ENCODE measurements around the gene YIF1B.

GRCh38 chr19:38281811-38282566 lies 33.8 kb downstream of the YIF1B start:
- TF ChIP-seq, protein P1, sequence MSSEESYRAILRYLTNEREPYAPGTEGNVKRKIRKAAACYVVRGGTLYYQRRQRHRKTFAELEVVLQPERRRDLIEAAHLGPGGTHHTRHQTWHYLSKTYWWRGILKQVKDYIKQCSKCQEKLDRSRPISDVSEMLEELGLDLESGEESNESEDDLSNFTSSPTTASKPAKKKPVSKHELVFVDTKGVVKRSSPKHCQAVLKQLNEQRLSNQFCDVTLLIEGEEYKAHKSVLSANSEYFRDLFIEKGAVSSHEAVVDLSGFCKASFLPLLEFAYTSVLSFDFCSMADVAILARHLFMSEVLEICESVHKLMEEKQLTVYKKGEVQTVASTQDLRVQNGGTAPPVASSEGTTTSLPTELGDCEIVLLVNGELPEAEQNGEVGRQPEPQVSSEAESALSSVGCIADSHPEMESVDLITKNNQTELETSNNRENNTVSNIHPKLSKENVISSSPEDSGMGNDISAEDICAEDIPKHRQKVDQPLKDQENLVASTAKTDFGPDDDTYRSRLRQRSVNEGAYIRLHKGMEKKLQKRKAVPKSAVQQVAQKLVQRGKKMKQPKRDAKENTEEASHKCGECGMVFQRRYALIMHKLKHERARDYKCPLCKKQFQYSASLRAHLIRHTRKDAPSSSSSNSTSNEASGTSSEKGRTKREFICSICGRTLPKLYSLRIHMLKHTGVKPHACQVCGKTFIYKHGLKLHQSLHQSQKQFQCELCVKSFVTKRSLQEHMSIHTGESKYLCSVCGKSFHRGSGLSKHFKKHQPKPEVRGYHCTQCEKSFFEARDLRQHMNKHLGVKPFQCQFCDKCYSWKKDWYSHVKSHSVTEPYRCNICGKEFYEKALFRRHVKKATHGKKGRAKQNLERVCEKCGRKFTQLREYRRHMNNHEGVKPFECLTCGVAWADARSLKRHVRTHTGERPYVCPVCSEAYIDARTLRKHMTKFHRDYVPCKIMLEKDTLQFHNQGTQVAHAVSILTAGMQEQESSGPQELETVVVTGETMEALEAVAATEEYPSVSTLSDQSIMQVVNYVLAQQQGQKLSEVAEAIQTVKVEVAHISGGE (CRISPR knock-in tag; IDR thresholded peaks at IDR 0.05): no peak
- TF ChIP-seq TAF1 (IDR thresholded peaks at IDR 0.05; ENCODE audit: control insufficient read depth, extremely low read depth, insufficient read depth, low read length, severe bottlenecking) (no peak), ZNF174 (CRISPR knock-in tag; IDR thresholded peaks at IDR 0.05) (no peak), CTCF (IDR thresholded peaks at IDR 0.05 in 2 of 3, conservative IDR thresholded peaks at IDR 0.05 in 1 of 3; ENCODE audit: insufficient read depth in 2 of 3, low read depth in 1 of 3, low read length in 3 of 3) (no peak)

All from K562 (cell line).